ENCODE results near the gene GSC2. TPM values are rescaled to one million over a fixed set of nuclear protein-coding genes. Genes with fewer than 3 reads are reported as not detected.

Gene GSC2
- total and polyA plus RNA-seq, 8 donors = not detected

GRCh38 chr22:19151329-19152191 is 1.5 kb upstream of the GSC2 start:
- Histone ChIP-seq H3K27ac (no peak overlapping the region), H3K4me3 (no peak overlapping the region), H3K27me3 (peaks cover 26 to 93% (median 53%) of the 10 kb centered on the region in 3 donors), H3K36me3 (no peaks in the 10 kb centered on the region), H3K4me1 (peaks cover 0 to 22% (median 15%) of the 10 kb centered on the region in 4 donors), H3K9me3 (peaks cover 0 to 4% (median 0%) of the 10 kb centered on the region in 4 donors)
- TF ChIP-seq POLR2A (IDR thresholded peaks at IDR 0.05) (no peak), CTCF (IDR thresholded peaks at IDR 0.05) (no peak), POLR2AphosphoS5 (IDR thresholded peaks at IDR 0.05) (no peak), EP300 (IDR thresholded peaks at IDR 0.05) (no peak)
- intact Hi-C loops (cut with DNase I; ENCODE audit: low total_unique reads) = no loop called here
- DNase-seq = no peak
- 50 to 53% (median 51%) methylated on average over 10 of the region's 10 CpGs for WGBS, 5 donors

DNA sequence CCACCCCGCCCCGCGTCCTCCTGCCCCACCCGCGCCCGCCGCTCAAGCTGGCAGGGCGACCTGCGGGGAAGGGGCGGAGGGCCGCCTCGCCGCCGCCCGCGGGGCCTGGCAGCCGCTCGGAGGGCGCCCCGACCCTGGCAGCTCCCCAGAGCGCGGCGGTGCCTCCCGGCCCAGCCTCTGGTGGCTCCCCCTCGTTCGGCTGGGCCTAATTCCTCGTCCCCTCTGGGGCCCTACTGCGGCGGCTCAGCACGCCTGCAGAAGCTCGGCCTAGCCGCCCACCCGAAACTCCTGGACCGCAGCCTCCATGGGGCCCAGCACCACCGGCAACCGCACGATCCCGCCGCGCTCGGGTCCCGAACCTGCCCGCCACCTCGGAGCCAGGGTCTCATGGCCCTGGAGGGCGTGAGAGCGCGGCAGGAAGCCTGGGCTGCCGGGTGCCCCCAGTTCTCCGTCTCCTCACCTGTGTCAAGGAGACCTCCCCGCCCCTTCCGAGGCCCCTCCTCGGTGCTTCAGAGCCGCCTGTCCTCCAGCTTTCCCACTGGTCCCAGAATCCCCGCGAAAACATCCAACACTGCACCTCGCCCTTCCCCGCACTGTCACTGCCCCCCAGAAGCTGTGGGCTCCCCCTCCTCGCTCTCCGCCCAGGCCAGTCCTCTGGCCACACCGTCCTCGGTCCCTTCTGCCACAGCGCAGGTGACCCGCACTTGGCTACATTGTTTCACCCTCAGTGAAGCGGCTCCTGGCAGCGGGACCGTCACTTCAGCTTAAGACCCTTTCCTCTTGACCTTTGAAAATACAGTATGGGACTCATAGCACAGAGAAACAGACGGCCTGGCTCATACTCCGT is 613 bp upstream of the GSC2 start:
- Histone ChIP-seq H3K4me1 (peaks cover 0 to 22% (median 15%) of the 10 kb centered on the region in 4 donors), H3K9me3 (peaks cover 0 to 4% (median 0%) of the 10 kb centered on the region in 4 donors), H3K4me3 (peak overlapping the region in 1 of 4 donors; percentile 4), H3K36me3 (no peaks in the 10 kb centered on the region), H3K27me3 (peaks cover 26 to 84% (median 53%) of the 10 kb centered on the region in 3 donors), H3K27ac (no peak overlapping the region)
- WGBS, 5 donors = 10 to 17% (median 14%) methylated on average over 36 to 68 of the region's 68 CpGs
- intact Hi-C loops (cut with DNase I; ENCODE audit: low total_unique reads) = no loop called here
- TF ChIP-seq CTCF (IDR thresholded peaks at IDR 0.05) (no peak), POLR2A (IDR thresholded peaks at IDR 0.05) (no peak), EP300 (IDR thresholded peaks at IDR 0.05) (no peak), POLR2AphosphoS5 (IDR thresholded peaks at IDR 0.05) (no peak)
- no peak for DNase-seq

DNA sequence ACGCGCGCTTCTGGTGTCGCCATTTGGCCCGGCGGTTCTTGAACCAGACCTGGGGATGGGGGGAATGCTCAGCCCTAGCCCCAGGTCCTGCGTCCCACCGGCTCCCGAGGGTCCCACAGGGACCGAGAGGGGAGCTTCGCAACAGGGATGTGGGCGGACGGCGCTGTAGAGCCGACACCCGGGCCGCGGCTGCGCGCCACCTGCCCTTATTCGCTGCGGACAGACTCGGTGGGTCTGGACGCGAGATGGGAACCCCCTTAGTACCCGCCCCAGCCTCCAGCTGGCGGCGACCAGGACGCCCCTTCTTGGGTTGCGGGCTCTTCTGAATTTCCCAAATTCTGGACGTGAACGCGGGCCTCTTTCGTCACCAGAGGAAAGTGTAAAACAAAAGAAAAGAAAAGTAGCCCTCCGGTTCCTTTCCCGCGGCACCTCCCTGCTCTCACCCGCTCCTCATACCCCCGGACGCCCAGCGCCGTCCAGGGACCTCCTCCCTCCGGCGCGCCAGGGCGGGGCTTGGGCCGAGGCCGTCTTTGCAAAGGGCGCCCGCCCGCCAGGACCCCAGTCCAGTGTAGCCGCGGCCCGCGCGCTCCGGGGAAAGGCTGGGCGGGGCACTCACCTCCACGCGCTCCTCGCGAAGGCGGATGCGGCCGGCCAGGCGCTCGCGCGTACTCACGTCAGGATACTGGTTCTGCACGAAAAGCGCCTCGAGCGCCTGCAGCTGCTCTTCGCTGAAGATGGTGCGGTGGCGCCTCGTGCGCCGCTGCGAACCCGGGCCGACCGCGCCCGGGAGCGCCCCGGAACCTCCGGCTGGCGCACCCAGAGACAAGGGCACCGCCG is 827 bp downstream of the GSC2 start:
- Histone ChIP-seq H3K9me3 (peaks cover 0 to 4% (median 0%) of the 10 kb centered on the region in 4 donors), H3K27me3 (peaks cover 26 to 72% (median 53%) of the 10 kb centered on the region in 3 donors), H3K36me3 (no peaks in the 10 kb centered on the region), H3K4me3 (peak overlapping the region; percentile 17 to 43 (median 38)), H3K4me1 (peaks cover 0 to 22% (median 15%) of the 10 kb centered on the region in 4 donors), H3K27ac (no peak overlapping the region)
- DNase-seq = peak in 1 of 2 donors; percentile 47
- no peak for TF ChIP-seq POLR2A (IDR thresholded peaks at IDR 0.05)
- TF ChIP-seq CTCF (IDR thresholded peaks at IDR 0.05) = no peak
- TF ChIP-seq POLR2AphosphoS5 (IDR thresholded peaks at IDR 0.05) = no peak
- no peak for TF ChIP-seq EP300 (IDR thresholded peaks at IDR 0.05)
- 2 to 5% (median 4%) methylated on average over 19 to 92 of the region's 92 CpGs for WGBS, 5 donors
- intact Hi-C loops (cut with DNase I; ENCODE audit: low total_unique reads) = no loop called here
